ENCODE results near the gene FTCD. TPM values are rescaled to one million over a fixed set of nuclear protein-coding genes. Genes with fewer than 3 reads are reported as not detected.

The FTCD gene
- total RNA-seq, 1 experiment from 2014 or later = not detected

DNA sequence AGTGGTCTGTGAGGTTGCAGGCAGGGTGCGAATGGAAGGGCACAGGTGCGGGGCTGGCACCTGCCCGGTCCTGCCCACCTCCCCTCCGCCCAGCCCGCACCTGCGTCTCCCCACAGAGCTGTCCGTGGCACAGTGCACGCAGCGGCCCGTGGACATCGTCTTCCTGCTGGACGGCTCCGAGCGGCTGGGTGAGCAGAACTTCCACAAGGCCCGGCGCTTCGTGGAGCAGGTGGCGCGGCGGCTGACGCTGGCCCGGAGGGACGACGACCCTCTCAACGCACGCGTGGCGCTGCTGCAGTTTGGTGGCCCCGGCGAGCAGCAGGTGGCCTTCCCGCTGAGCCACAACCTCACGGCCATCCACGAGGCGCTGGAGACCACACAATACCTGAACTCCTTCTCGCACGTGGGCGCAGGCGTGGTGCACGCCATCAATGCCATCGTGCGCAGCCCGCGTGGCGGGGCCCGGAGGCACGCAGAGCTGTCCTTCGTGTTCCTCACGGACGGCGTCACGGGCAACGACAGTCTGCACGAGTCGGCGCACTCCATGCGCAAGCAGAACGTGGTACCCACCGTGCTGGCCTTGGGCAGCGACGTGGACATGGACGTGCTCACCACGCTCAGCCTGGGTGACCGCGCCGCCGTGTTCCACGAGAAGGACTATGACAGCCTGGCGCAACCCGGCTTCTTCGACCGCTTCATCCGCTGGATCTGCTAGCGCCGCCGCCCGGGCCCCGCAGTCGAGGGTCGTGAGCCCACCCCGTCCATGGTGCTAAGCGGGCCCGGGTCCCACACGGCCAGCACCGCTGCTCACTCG, 23.3 kb downstream of the FTCD start:
- in situ Hi-C loops (cut with HindIII; ENCODE audit: low pct_unique_long_range_greater_than_20kb, low sequenced_read_pairs) = no loop called here
- no peak for DNase-seq (ENCODE audit: low read depth, low spot score)

DNA sequence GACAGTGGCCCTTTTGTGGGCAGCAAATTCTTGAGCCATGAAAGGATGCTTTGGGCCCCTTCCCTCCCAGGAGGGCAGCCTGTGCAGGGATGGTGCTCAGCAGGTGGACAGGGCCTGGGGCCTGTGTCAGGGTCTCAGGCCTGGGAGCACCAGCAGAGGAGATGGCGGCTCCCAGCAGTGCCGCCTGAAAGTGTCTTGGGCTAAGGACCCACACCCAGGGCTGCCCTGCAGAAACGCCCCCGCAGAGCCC, 23.9 kb downstream of the FTCD start:
- in situ Hi-C loops (cut with HindIII; ENCODE audit: low pct_unique_long_range_greater_than_20kb, low sequenced_read_pairs) = no loop called here
- DNase-seq (ENCODE audit: low read depth, low spot score) = no peak

DNA sequence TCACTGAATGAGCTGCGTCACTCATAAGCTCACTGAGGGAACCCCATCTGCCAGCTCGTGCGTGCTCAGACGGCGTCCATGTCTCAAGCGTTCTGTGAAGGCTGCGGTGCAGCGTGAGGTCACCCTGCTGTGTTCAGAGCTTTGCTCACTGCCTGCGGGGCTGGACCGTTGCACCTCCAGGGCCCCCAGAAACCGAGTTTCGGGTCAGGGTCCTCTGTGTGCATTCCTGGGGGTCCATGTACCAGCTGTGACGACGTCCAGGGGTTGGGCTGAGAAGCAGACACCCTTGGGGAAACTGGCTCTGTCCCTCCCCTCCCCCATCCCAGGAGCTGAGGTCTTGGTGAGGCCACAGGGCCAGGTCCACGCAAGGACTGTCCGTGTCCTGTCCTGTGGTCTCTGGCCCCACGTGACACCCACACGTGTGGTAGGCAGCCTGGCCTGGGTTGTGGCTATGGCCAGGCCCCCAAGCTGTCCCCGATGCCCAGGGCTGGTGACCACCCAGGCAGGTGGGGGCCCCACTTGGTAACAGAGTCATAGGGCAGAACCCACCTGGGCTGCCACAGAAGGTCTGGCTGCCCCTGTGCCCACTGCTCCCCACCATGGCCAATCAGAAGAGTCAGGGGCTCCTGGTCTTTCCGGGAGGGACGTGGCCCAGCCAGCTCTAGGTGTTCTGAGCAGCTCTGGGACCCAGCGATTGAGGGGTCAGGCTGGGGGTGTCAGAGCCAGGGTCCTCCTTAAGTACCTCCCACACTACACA, 24.4 kb downstream of the FTCD start:
- in situ Hi-C loops (cut with HindIII; ENCODE audit: low pct_unique_long_range_greater_than_20kb, low sequenced_read_pairs) = no loop called here
- no peak for DNase-seq (ENCODE audit: low read depth, low spot score)

DNA sequence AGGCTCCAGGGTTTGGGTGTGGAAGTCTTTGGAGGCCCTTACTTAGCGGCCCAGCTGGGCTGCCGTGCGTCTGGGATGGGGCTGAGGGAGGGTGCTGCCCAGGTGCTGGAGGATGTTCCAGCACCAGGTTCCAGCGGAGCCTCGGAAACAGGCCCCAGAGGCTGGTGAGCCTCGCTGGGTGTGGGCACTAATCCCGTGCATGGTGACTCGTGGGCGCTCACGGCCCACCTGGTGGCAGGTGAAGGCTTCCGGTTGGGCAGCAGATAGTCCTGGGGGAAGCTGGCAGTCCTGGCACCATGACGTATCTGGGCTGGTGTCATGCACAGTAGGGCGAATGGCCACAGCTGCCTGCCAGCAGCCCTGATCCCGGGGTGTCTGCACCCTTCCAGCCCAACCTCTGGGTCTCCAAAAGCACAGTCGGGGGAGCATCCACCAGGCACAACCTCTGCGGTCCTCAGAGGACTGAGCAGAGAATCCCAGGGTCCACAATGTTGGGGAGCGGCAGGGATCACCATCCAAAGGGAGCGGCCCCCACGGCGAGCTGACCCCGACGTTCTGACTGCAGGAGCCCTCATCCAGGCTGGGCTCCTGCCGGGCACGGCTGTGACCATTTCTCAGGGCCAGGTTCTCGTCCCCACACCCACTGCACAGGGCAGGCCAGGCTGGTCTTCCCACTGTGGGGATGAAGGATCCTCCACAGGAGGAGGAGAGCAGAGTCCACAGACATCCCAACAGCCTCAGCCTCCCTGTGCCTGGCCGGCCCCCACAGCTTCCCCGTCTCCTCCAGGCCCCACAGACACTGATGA, 25.3 kb downstream of the FTCD start:
- no peak for DNase-seq (ENCODE audit: low read depth, low spot score)
- in situ Hi-C loops (cut with HindIII; ENCODE audit: low pct_unique_long_range_greater_than_20kb, low sequenced_read_pairs) = no loop called here

DNA sequence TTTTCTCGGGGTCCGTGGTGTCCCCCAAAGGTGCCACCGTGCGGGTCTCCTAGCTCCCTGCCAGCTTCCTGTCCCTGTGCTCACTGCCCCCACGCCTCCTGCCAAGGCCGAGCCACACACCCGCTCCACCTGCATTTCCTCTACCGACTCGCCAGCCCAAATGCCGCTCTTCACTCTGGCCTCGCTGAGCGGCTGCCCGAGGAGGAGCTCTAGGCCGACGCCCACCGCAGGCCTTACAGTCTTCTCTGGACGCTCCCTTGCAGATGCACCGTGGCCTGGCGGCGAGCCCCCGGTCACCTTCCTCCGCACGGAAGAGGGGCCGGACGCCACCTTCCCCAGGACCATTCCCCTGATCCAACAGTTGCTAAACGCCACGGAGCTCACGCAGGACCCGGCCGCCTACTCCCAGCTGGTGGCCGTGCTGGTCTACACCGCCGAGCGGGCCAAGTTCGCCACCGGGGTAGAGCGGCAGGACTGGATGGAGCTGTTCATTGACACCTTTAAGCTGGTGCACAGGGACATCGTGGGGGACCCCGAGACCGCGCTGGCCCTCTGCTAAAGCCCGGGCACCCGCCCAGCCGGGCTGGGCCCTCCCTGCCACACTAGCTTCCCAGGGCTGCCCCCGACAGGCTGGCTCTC, 26.3 kb downstream of the FTCD start:
- no peak for DNase-seq (ENCODE audit: low read depth, low spot score)
- in situ Hi-C loops (cut with HindIII; ENCODE audit: low pct_unique_long_range_greater_than_20kb, low sequenced_read_pairs) = no loop called here

DNA sequence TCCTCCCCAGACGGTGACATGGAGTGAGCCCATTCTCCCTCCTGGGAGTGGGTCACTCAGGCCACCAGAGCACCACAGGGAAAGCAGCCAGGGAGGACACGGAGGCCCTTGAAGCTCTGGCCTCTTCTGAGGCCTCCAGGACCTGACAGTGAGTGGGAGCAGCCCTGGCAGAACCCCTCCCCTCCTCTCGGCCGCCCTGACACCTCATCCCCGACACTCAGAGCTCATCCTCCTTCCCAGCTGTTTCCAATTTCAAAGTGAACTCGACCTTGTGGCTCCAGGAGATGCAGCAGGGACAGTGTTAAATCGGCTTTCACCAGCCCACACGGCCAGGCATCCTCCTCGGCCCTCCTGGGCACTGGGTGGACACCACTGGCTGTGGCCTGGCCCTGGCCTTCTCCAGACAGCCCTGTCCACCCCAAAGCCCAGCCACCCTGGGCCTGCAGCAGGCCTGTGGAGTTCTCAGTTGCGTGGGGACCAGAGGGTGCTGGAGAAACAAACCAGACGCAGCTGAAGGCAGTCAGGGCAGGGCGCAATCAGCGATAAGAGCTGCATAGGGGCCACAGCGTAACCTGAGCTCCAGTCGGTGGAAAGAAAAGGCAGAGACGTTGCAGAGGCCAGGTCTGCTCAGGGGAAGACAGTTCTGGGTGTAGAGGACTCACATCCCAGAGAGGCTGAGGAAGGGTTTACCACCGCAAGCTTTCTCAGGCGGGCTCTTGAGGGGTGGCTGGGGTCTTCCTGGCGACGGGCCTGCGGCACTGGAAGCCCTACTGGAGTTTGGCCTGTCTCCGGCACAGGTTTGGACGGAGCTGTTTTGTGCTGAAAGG, 27.1 kb downstream of the FTCD start:
- no peak for DNase-seq (ENCODE audit: low read depth, low spot score)
- in situ Hi-C loops (cut with HindIII; ENCODE audit: low pct_unique_long_range_greater_than_20kb, low sequenced_read_pairs) = no loop called here

DNA sequence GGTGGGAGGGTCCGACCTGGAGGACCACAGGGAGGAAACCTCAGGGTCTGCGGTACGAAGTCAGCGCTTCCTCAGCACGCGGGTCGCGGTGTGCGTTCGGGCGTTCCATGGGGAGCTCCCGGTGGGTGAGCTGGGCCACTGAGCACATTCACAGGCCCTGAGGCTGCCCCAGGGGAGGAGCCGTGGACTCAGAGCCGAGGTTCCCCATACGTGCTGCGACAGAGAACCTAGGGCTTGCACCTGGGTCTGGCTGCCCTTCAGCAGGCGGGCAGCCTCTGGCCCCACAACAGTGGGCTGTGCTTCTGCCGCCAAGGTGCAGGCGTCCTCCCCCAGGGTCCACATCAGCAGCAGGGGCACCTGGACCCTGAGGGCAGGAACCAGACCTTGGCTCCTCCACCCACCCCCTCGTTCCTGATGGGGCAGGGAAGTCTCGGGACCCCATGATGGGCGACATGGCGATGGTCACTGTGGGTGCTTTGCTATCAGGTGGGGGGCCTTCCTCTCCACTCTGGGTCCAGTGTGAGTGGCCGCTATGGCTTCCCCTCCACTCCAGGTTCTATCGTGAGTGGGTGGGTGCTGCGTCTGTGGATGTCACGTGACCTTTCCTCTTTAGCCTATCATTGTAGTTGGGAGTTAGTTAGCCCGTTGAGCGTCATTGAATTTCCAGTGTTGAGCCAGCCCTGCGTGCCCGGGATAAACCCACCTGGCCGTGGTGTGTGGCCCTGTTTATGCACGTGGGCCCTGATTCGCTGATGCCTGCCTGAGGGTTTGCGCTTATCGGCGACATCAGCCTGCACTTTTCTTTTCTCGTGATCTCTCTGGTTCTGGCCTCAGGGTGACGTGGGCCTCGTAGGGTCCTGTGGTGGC, 27.9 kb downstream of the FTCD start:
- in situ Hi-C loops (cut with HindIII; ENCODE audit: low pct_unique_long_range_greater_than_20kb, low sequenced_read_pairs) = no loop called here
- no peak for DNase-seq (ENCODE audit: low read depth, low spot score)

DNA sequence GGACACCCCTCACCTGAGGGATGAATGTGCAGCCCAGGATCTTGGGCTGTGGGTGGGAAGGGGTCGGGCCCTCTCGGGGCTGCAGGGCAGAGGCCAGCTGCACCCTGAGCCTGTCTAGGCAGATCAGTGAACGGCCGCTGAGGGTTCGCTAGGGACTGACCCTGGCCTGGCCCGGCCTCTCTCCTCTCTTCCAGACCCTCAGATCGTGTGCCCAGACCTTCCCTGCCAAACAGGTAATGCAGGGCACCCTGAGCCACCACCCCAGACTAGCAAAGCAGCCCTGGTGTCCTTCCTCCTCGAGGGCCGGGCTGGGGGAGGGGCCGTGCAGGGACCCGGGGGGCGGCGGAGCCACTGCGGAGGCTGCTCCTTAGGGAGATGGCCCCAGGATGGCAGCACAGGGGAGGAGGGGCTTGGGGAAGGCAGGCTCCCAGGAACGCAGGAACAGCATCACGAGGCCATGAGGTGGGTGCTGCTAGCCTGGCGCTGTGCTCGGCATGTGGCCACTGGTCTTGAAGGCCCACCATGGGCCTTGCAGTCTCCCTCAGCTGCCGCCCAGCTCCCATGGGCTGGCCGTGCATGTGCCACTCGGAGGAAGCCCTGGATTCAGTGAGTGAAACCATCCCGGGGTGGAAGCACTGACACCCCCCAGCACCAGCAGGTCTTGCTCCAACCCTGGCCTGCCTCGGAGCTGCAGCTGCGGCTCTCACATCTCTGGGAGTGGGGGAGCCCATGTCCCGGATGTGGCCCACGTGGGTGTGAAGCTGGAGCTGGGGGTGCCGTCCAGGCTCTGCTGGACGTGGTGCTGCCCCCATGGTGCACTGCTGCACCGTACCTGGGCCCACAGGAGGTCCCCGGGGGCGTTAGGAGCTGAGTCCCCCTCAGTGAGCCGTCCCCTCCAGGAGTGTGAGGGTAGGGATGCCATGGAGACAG, 28.8 kb downstream of the FTCD start:
- in situ Hi-C loops (cut with HindIII; ENCODE audit: low pct_unique_long_range_greater_than_20kb, low sequenced_read_pairs) = no loop called here
- DNase-seq (ENCODE audit: low read depth, low spot score) = no peak

DNA sequence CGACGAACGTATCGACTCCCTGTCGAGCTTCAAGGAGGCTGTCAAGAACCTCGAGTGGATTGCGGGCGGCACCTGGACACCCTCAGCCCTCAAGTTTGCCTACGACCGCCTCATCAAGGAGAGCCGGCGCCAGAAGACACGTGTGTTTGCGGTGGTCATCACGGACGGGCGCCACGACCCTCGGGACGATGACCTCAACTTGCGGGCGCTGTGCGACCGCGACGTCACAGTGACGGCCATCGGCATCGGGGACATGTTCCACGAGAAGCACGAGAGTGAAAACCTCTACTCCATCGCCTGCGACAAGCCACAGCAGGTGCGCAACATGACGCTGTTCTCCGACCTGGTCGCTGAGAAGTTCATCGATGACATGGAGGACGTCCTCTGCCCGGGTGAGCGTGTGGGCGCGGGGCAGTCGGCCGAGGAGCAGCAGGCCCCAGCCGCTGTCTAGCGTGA, 29.5 kb downstream of the FTCD start:
- DNase-seq (ENCODE audit: low read depth, low spot score) = no peak
- in situ Hi-C loops (cut with HindIII; ENCODE audit: low pct_unique_long_range_greater_than_20kb, low sequenced_read_pairs) = no loop called here

DNA sequence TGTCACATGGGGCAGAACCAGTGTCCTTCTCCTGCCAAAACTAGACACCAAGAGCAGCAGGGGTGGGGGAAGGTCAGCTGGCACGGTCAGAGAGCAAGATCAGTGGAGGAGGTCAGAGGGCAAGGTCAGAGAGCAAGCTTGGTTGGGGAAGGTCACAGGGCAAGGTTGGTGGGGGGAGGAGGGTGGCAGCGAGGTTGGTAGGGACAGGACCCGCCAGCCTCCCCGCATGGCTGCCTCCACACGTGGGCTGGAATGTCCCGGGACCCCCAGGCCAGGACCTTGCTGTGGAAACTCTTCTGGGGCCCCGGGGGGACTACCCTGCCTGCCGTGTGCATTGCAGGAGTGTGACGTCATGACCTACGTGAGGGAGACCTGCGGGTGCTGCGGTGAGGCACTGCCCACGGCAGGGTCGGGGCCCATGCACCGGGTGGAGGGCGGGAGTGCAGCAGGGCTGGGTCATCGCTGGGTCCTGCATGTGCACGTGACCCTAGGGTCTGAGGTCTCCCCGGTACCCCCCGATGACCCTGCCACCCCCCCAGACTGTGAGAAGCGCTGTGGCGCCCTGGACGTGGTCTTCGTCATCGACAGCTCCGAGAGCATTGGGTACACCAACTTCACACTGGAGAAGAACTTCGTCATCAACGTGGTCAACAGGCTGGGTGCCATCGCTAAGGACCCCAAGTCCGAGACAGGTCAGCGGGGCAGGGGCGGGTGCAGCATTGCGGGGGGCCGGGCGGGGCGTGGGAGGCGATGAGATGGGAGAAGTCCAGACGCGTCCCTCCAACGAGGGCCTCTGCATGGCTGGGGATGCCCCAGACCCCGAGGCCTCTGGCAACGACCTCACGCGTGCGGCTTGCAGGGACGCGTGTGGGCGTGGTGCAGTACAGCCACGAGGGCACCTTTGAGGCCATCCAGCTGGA, 30.2 kb downstream of the FTCD start:
- in situ Hi-C loops (cut with HindIII; ENCODE audit: low pct_unique_long_range_greater_than_20kb, low sequenced_read_pairs) = no loop called here
- no peak for DNase-seq (ENCODE audit: low read depth, low spot score)

DNA sequence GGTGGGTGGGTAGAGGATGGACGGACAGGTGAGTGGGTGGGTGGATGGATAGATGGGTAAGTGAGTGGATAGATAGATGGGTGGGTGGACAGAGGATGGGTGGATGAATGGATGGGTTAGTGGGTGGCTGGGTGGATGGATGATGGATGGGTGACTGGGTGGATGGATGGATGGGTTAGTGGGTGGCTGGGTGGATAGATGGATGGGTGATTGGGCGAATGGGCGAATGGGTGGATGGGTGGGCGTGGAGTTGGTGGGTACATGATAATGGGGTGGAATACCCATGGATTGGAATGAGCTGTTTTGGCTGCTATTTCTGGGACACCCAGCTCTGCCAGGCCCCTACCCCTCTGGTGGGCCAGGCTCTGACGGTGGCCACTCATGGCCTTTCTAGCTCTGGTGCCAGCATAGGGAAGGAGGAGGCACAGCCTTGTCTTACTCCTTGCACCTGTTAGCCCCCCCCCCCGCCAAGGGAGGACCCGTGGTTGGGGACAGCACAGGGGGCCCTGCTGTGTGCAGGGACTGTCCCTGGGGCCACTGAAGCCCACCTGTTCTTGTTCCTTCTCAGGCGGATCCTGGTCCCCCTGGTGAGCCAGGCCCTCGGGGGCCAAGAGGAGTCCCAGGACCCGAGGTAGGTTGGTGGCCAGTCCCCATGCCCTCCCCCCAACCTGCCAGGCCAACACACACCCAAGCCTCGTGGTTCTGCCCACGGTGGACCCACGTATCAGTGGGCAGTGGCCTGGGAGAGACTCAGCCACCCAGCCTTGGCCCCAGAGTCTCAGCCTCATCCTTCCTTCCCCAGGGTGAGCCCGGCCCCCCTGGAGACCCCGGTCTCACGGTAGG, 31.1 kb downstream of the FTCD start:
- in situ Hi-C loops (cut with HindIII; ENCODE audit: low pct_unique_long_range_greater_than_20kb, low sequenced_read_pairs) = no loop called here
- no peak for DNase-seq (ENCODE audit: low read depth, low spot score)

DNA sequence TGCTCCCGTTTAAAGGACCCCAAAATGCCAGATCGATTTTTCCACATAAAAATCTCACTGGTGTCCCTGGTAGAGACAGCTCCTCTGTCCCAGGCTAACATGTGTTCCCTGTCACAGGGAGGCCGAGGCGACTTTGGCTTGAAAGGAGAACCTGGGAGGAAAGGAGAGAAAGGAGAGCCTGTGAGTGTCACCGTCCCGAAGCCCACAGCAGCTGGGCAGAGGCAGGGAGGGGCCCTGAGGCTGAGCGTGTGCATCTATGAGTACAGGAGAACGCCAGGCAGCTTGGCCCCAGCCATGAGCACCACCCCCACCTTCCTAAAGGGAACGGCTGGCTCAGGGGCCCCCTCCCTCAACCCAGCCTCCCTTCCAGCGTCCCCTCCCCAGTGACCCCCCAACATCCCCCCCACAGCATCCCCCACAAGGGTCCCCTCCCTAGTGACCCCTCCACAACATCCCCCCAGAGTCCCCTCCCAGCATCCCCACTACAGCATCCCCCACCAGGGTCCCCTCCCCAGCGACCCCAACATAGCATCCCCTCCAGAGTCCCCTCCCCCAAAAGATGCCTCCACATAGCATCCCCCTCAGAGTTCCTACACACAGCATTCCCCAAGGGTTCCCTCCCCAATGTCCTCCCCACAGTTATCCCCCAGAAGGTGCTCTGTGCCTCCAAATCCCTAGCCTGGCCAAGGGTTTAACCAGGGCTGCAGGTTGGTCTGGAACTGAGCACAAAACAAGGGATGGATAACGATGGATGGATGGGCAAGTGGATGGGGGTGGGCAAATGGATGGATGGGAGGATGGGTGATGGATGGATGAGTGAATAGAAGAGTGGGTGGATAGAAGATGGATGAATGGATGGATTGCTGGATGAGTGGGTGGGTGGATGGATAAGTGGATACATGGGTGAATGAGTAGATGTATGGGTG, 32.4 kb downstream of the FTCD start:
- DNase-seq (ENCODE audit: low read depth, low spot score) = no peak
- in situ Hi-C loops (cut with HindIII; ENCODE audit: low pct_unique_long_range_greater_than_20kb, low sequenced_read_pairs) = no loop called here

DNA sequence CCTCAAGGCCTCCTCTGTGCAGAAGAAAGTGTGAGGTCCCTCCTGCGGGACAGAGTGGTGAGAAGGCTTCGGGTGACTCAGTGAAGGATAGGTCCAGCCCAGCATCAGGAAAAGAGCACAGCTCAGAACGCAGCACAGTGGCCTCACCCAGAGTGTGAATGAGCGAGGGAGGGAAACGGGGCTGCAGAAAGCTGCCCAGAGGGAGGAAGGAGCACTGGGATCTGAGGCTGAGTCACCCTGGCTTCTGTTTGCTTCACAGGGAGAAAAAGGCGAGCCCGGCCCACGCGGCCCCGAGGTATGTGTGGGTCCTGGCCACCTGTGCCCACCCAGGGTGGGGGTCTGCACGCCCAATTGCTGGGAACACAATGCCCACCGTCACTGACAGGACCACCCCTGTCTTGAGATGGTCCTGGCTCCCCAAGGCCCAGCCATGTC, 33.1 kb downstream of the FTCD start:
- DNase-seq (ENCODE audit: low read depth, low spot score) = no peak
- in situ Hi-C loops (cut with HindIII; ENCODE audit: low pct_unique_long_range_greater_than_20kb, low sequenced_read_pairs) = no loop called here

Measured in SK-MEL-5 (cell line).